CD4-positive, alpha-beta memory T cell (primary cell): ENCODE data around the gene CERT1. TPM values are rescaled to one million over a fixed set of nuclear protein-coding genes. Genes with fewer than 3 reads are reported as not detected.
"Not testable (repeated sequence)": the region's sequence is repeated elsewhere in the genome, so short reads cannot be mapped to it uniquely, and the experiment has no call there.

Experiments used
- CTCF ChIA-PET: fragments of 350-600 bp; sonication (Branson Sonifier 250); formaldehyde crosslinking; loops from one replicate; lab custom pipeline; 2021; ENCODE audit warnings: inconsistent platforms; ENCODE audit not compliant: partially characterized antibody; lab: Charles Lee
- POLR2A ChIA-PET: fragments of 350-600 bp; sonication (Branson Sonifier 250); formaldehyde crosslinking; loops from one replicate; lab custom pipeline; 2021; ENCODE audit not compliant: partially characterized antibody; lab: Charles Lee
- DNase-seq, 5 donors: peaks; one replicate each; pipeline versions ENCODE4 v3.0.0 to v3.0.0-alpha.2; 2020 to 2022; ENCODE audit warnings: mixed read lengths in 1 of 5
- H3K27ac ChIP-seq: one replicate; pipeline ENCODE4 v1.7.0; 2013; ENCODE audit warnings: low read depth, low read length
- H3K27me3 ChIP-seq: 2 replicates; pipeline ENCODE4 v1.7.0; 2013; ENCODE audit warnings: mild to moderate bottlenecking, low read length, moderate library complexity; ENCODE audit not compliant: insufficient read depth
- H3K36me3 ChIP-seq: 2 replicates; pipeline ENCODE4 v1.7.0; 2013; ENCODE audit warnings: mild to moderate bottlenecking, low read length, moderate library complexity; ENCODE audit not compliant: insufficient read depth
- H3K4me1 ChIP-seq: 2 replicates; pipeline ENCODE4 v1.7.0; 2013; ENCODE audit warnings: mild to moderate bottlenecking, low read length, moderate library complexity; ENCODE audit not compliant: insufficient read depth
- H3K4me3 ChIP-seq, 2 donors: one replicate each; pipeline ENCODE4 v1.7.0; 2013; ENCODE audit warnings: low read length in 2 of 2, mild to moderate bottlenecking in 1 of 2
- H3K9me3 ChIP-seq, 2 donors: one replicate each; pipeline ENCODE4 v1.7.0; 2013; ENCODE audit warnings: low read length in 2 of 2, control low read depth in 1 of 2; ENCODE audit not compliant: control insufficient read depth in 1 of 2
- H3K27ac Mint-ChIP-seq, 7 donors: one replicate each; pipeline ENCODE4 v1.8.0; 2020 to 2021; ENCODE audit warnings: mixed read lengths in 7 of 7, mild to moderate bottlenecking in 6 of 7, inconsistent platforms in 3 of 7, moderate library complexity in 3 of 7
- H3K27me3 Mint-ChIP-seq, 2 donors: one replicate each; pipeline ENCODE4 v1.8.0; 2020 to 2021; ENCODE audit warnings: mixed read lengths in 2 of 2
- H3K36me3 Mint-ChIP-seq, 2 donors: one replicate each; pipeline ENCODE4 v1.8.0; 2020 to 2021; ENCODE audit warnings: mixed read lengths in 2 of 2, inconsistent platforms in 1 of 2, mild to moderate bottlenecking in 1 of 2
- H3K4me1 Mint-ChIP-seq, 4 donors: one replicate each; pipeline ENCODE4 v1.8.0; 2020 to 2021; ENCODE audit warnings: mixed read lengths in 4 of 4, mild to moderate bottlenecking in 1 of 4
- H3K4me3 Mint-ChIP-seq, 8 donors: one replicate each; pipeline ENCODE4 v1.8.0; 2020 to 2021; ENCODE audit warnings: mixed read lengths in 8 of 8, mild to moderate bottlenecking in 7 of 8, moderate library complexity in 6 of 8, inconsistent platforms in 3 of 8
- H3K9me3 Mint-ChIP-seq, 8 donors: one replicate each; pipeline ENCODE4 v1.8.0; 2020 to 2021; ENCODE audit warnings: mixed read lengths in 8 of 8, mild to moderate bottlenecking in 5 of 8, inconsistent platforms in 3 of 8, moderate library complexity in 1 of 8
- intact Hi-C: fragments of 100-400 bp; cut with micrococcal nuclease; formaldehyde crosslinking; loops from one replicate; pipeline ENCODE4 v1.15.1; 2023
- polyA plus RNA-seq, 2 donors: library from polyadenylated mRNA; unstranded; fragments of 300-500 nt; fragmentation: Illumina TruSeq; gene quantifications; one replicate each; pipeline ENCODE4 v1.2.3, GENCODE V29; 2021
- total RNA-seq, 2 experiments: library from RNA; stranded (reverse); gene quantifications; one replicate each; pipeline ENCODE4 v1.2.3, GENCODE V29; 2021

CERT1 gene
- total and polyA plus RNA-seq, 4 experiments from 2014 or later, result 16.8 to 49.7 (median 33.2) TPM

GRCh38 chr5:75509546-75509945 is 1.9 kb downstream of the CERT1 start:
- peaks cover 9 to 22% of the 10 kb centered on the region in 2 donors for H3K36me3 Mint-ChIP-seq
- H3K27ac Mint-ChIP-seq, result peak overlapping the region in 1 of 7 donors; percentile 98
- Histone ChIP-seq H3K4me1 (peaks cover 44% of the 10 kb centered on the region), H3K36me3 (no peaks in the 10 kb centered on the region), H3K4me3 (no peak overlapping the region), H3K27me3 (no peaks in the 10 kb centered on the region), H3K9me3 (no peaks in the 10 kb centered on the region), H3K27ac (no peak overlapping the region)
- H3K27me3 Mint-ChIP-seq, result no peaks in the 10 kb centered on the region
- DNase-seq, result no peak
- peaks cover 42 to 70% (median 51%) of the 10 kb centered on the region in 4 donors for H3K4me1 Mint-ChIP-seq
- H3K9me3 Mint-ChIP-seq, result no peaks in the 10 kb centered on the region
- H3K4me3 Mint-ChIP-seq, result peak overlapping the region; percentile 90 to 97 (median 96)
- ChIA-PET POLR2A (interaction anchor here (0.6 to 1.0 kb wide), 4 partner anchors 66 to 1227 kb away, joined by 3 read pairs; partner anchors contain the start of genes ANKRD31, GFM2 and NSA2), CTCF (interaction anchor here (1.2 kb wide), 1 partner anchor 272 kb away, joined by 4 read pairs; no protein-coding TSS in a partner anchor)
- intact Hi-C loops, result no loop called here

GRCh38 chr5:75507841-75508240 is 3.6 kb downstream of the CERT1 start:
- H3K4me3 Mint-ChIP-seq, result peak overlapping the region in 1 of 8 donors; percentile 24
- Histone ChIP-seq H3K9me3 (no peaks in the 10 kb centered on the region), H3K4me1 (peaks cover 35% of the 10 kb centered on the region), H3K27me3 (no peaks in the 10 kb centered on the region), H3K27ac (no peak overlapping the region), H3K36me3 (no peaks in the 10 kb centered on the region), H3K4me3 (no peak overlapping the region)
- peaks cover 40 to 56% (median 45%) of the 10 kb centered on the region in 4 donors for H3K4me1 Mint-ChIP-seq
- H3K27me3 Mint-ChIP-seq, result no peaks in the 10 kb centered on the region
- peaks cover 18 to 26% of the 10 kb centered on the region in 2 donors for H3K36me3 Mint-ChIP-seq
- no peak overlapping the region for H3K27ac Mint-ChIP-seq
- ChIA-PET CTCF (interaction anchor here (0.6 kb wide), 1 partner anchor 24 kb away, joined by 3 read pairs; no protein-coding TSS in a partner anchor), POLR2A (no interaction called here)
- no peaks in the 10 kb centered on the region for H3K9me3 Mint-ChIP-seq
- intact Hi-C loops, result no loop called here
- DNase-seq, result no peak

DNA sequence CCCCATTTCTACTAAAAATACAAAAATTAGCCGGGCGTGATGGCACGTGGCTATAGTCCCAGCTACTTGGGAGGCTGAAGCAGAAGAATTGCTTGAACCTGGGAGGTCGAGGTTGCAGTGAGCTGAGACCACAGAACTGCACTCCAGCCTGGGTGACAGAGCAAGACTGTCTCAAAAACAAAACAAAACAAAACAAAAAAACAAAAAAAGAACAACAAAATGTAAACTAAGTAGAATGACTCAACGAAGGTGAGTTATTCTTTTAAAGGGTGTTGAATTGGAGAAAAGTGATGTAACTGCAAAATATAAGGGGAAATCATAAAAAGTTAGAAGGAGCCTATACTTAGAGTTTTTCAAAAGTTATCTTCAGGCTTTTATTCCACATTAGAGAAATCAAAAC is 6.3 kb downstream of the CERT1 start:
- H3K36me3 ChIP-seq, H3K4me3 ChIP-seq, H3K27ac ChIP-seq, DNase-seq, H3K9me3 ChIP-seq, intact Hi-C loops, H3K4me3 Mint-ChIP-seq, H3K9me3 Mint-ChIP-seq, POLR2A ChIA-PET, H3K27me3 ChIP-seq, H3K27ac Mint-ChIP-seq, CTCF ChIA-PET, H3K27me3 Mint-ChIP-seq: not testable (repeated sequence)
- peaks cover 24% of the 10 kb centered on the region for H3K4me1 ChIP-seq
- peaks cover 26 to 33% of the 10 kb centered on the region in 2 donors for H3K36me3 Mint-ChIP-seq
- H3K4me1 Mint-ChIP-seq, result peaks cover 36 to 43% (median 42%) of the 10 kb centered on the region in 4 donors

DNA sequence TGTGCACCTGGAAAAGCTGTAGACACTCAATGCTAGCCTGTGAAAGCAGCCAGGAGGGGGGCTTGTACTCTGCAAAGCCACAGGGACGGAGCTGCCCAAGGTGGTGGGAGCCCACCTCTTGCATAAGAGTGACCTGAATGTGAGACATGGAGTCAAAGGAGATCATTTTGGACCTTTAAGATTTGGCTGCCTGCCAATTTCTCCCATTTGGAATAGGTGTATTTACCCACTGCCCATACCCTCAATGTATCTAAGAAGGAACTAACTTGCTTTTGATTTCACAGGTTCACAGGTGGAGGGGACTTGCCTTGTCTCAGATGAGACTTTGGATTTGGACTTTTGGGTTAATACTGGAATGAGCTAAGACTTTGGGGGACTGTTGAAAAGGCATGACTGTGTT is 12.6 kb downstream of the CERT1 start:
- H3K4me1 Mint-ChIP-seq, result peaks cover 9 to 27% (median 20%) of the 10 kb centered on the region in 4 donors
- H3K27ac ChIP-seq, H3K4me3 Mint-ChIP-seq, H3K9me3 Mint-ChIP-seq, H3K4me1 ChIP-seq, DNase-seq, POLR2A ChIA-PET, H3K9me3 ChIP-seq, intact Hi-C loops, H3K27me3 Mint-ChIP-seq, H3K4me3 ChIP-seq, CTCF ChIA-PET, H3K27me3 ChIP-seq, H3K27ac Mint-ChIP-seq, H3K36me3 ChIP-seq: not testable (repeated sequence)
- H3K36me3 Mint-ChIP-seq, result peaks cover 36 to 61% of the 10 kb centered on the region in 2 donors

GRCh38 chr5:75498208-75498777 is 13.1 kb downstream of the CERT1 start:
- ChIA-PET POLR2A (no interaction called here), CTCF (no interaction called here)
- no peak overlapping the region for H3K27ac Mint-ChIP-seq

GRCh38 chr5:75496026-75496425 is 15.4 kb downstream of the CERT1 start:
- intact Hi-C loops, result no loop called here
- H3K27ac ChIP-seq, result no peak overlapping the region
- ChIA-PET POLR2A (no interaction called here), CTCF (no interaction called here)
- H3K27me3 ChIP-seq, result no peaks in the 10 kb centered on the region
- peaks cover 4 to 17% (median 12%) of the 10 kb centered on the region in 4 donors for H3K4me1 Mint-ChIP-seq
- peaks cover 8% of the 10 kb centered on the region for H3K36me3 ChIP-seq
- DNase-seq, result no peak
- no peak overlapping the region for H3K4me3 Mint-ChIP-seq
- H3K9me3 ChIP-seq, result no peaks in the 10 kb centered on the region
- H3K36me3 Mint-ChIP-seq, result peaks cover 57 to 78% of the 10 kb centered on the region in 2 donors
- no peaks in the 10 kb centered on the region for H3K4me1 ChIP-seq
- no peak overlapping the region for H3K4me3 ChIP-seq
- no peak overlapping the region for H3K27ac Mint-ChIP-seq
- H3K27me3 Mint-ChIP-seq, result no peaks in the 10 kb centered on the region
- H3K9me3 Mint-ChIP-seq, result peaks cover 0 to 6% (median 0%) of the 10 kb centered on the region in 8 donors

More at GRCh38 chr5:75498208-75498777, 13.1 kb downstream of the CERT1 start:
- H3K36me3 Mint-ChIP-seq, result peaks cover 41 to 62% of the 10 kb centered on the region in 2 donors
- peaks cover 6 to 27% (median 19%) of the 10 kb centered on the region in 4 donors for H3K4me1 Mint-ChIP-seq
- Histone ChIP-seq H3K27me3 (no peaks in the 10 kb centered on the region), H3K36me3 (peaks cover 3% of the 10 kb centered on the region), H3K27ac (no peak overlapping the region), H3K9me3 (no peaks in the 10 kb centered on the region), H3K4me3 (no peak overlapping the region), H3K4me1 (no peaks in the 10 kb centered on the region)
- no peak overlapping the region for H3K4me3 Mint-ChIP-seq
- no peak for DNase-seq
- intact Hi-C loops, result no loop called here
- H3K9me3 Mint-ChIP-seq, result no peaks in the 10 kb centered on the region
- H3K27me3 Mint-ChIP-seq, result no peaks in the 10 kb centered on the region

- Mint-ChIP-seq H3K27me3 (no peaks in the 10 kb centered on the region), H3K4me3 (no peak overlapping the region), H3K36me3 (peaks cover 60 to 75% of the 10 kb centered on the region in 2 donors), H3K27ac (no peak overlapping the region), H3K4me1 (peaks cover 4 to 19% (median 10%) of the 10 kb centered on the region in 4 donors), H3K9me3 (peaks cover 3 to 36% (median 12%) of the 10 kb centered on the region in 8 donors)
- H3K4me3 ChIP-seq, result no peak overlapping the region
- no peak overlapping the region for H3K27ac ChIP-seq
- no peaks in the 10 kb centered on the region for H3K27me3 ChIP-seq
- H3K36me3 ChIP-seq, result peaks cover 5% of the 10 kb centered on the region
- no peak for DNase-seq
- no peaks in the 10 kb centered on the region for H3K4me1 ChIP-seq
- ChIA-PET CTCF (no interaction called here), POLR2A (no interaction called here)
- intact Hi-C loops, result no loop called here
- H3K9me3 ChIP-seq, result no peaks in the 10 kb centered on the region
Observed at GRCh38 chr5:75491621-75492020, 19.8 kb downstream of the CERT1 start.
